Activated CD8-positive, alpha-beta memory T cell treated with anti-CD3 and anti-CD28 coated beads, Interleukin-2, amount 50 U/mL, for 24 hours (primary cell): ENCODE measurements around the gene TIPIN.
"Not testable (repeated sequence)": the region's sequence is repeated elsewhere in the genome, so short reads cannot be mapped to it uniquely, and the experiment has no call there.

Source experiments
- DNase-seq: peaks from one replicate; pipeline ENCODE4 v3.0.0-alpha.2; 2020; ENCODE audit errors: extremely low read depth

TIPIN gene, protein sequence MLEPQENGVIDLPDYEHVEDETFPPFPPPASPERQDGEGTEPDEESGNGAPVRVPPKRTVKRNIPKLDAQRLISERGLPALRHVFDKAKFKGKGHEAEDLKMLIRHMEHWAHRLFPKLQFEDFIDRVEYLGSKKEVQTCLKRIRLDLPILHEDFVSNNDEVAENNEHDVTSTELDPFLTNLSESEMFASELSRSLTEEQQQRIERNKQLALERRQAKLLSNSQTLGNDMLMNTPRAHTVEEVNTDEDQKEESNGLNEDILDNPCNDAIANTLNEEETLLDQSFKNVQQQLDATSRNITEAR

DNA sequence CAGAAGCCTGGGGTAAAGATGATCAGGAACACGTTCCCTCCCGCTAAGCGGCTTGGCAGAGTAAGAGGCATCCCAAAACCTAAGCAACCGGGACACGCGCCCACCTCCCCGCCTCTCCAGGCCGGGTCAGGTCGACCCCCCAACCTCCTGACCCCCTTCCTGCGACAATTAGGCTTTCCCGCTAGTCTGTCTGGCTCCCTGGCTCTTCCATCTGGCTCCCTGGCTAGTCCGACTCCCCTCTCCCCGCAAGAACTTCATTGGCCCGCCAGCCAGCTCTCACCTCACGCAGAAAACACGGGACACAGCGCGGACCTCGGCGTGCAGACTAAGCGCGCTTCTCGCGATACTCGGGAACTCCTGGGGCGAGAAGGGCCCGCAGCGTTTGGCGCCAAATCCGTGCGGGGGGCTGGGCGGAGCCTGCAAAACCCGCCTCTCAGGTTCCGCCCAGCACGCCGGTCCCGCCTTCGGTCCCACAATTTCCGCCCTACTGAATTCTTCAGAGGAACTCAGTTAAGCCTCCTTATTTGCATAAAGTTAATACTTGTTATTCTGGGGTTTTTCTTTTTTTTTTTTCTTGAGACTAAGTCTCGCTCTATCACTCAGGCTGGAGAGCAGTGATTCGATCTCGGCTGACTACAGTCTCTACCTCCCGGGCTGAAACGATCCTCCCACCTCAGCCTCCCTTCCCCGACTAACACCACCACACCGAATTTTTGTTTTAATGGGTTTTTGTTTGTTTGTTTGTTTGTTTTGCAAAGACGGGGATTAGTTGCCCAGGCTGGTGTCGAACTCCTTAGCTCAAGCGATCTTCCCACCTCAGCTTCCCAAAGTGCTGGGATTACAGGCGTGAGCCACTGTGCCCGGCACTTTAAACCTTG lies at the start of gene TIPIN:
Gene TIPIN, minus strand, starts transcription at position 327 of the 878 bp plus-strand sequence. CDS start 3,738 bp downstream, outside the sequence.
- peak; percentile 95 for DNase-seq

DNA sequence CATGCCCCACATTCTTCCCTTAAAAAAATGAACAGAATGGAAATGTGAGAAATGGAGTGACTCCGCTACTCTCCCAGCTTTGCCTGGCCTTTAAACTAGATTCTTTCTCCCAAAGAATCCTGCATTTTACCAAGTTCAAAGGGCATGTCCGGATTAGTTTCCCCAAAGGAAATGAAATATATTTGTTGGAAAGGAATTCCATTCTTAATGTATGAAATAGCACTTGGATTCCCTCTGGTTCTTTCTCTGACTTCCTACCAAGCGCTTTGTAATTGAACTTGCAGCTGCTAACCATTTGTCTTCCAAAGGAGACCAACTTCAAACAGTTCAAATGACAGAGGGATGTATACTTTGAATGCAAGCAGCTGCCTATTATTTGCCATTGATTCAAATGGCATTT lies 49.1 kb upstream of the TIPIN start:
- DNase-seq = no peak

DNA sequence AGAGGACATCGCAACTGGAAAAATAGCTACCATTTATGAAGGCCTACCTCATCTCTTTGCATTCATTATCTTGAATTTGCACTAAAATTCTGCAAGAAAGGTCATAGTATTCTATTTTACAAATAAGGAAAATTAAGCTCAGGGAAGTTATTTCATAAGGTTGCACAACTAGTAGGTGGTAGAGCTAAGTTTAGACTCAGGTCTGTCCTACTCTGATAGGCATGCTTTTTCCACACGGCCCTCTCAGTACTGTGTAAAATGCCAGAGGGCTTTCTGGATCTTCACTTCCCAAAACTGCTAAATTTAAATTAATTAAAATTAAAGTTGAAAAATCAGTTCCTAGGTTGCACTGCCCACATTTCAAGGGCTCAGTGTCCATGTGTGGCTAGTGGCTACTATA lies 48.5 kb upstream of the TIPIN start:
- no peak for DNase-seq

DNA sequence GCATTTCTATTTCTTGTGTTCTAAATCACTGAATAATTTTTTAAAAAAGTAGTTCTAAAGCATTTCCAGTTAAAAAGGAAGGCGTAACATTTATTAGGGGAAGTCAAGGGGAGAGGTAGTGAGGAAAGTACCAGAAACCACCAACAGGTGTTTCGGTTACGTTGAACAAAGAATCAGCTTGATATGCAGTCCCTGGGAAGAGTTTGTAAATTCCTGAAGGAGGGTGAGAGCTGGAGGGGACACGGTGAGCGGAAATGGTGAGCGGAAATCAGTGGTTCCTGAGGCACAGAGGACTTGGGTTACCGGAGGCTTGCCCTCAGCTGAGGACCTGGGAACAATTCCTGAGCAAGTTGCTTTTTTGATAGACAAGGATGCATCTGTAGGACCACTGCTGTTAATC lies 48.0 kb upstream of the TIPIN start:
- DNase-seq = no peak

DNA sequence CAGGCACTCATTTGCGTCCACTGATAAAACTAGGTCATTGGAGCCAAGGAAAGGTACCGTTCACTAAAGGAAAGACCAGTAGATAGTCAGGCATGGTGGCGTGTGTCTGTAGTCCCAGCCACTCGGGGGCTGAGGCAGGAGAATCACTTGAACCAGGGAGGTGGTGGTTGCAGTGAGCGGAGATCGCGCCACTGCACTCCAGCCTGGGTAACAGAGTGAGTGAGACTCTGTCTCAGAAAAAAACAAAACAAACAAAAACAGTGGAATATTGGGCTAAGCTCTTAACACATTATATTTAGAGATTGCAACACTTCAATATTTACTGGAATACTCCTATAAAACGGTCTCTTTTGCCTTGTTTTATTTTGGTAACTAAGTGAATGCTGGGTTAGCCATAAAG lies 47.6 kb upstream of the TIPIN start:
- no peak for DNase-seq

- no peak for DNase-seq
These were observed 46.8 kb upstream of the TIPIN start for GRCh38 chr15:66403323-66403722.

GRCh38 chr15:66402761-66403284 lies 46.3 kb upstream of the TIPIN start:
- no peak for DNase-seq

- no peak for DNase-seq
These were observed 44.9 kb upstream of the TIPIN start for GRCh38 chr15:66401130-66402021.

DNA sequence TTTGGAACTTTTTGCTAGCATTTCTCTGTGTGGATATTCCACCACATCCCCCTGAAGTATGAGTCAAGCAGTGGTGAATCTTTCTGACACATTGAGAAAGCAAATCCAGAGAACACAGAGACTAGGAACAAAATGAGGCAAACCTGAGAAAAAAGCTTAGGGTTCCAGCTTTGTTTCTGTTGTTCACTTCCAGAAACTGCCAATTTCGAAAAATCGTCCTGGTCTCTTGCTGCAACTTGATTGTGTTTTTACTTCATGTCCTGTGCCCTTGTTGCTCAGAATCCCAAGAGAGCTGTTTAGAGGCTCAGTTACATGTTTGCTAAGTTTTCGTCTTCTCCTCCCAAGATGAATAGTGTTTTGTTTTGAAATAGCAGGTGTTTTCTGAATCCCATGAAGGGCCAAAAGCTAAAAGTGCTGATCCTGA lies 43.9 kb upstream of the TIPIN start:
- DNase-seq = no peak

- no peak for DNase-seq
These were observed 42.8 kb upstream of the TIPIN start for GRCh38 chr15:66399276-66399675.

DNA sequence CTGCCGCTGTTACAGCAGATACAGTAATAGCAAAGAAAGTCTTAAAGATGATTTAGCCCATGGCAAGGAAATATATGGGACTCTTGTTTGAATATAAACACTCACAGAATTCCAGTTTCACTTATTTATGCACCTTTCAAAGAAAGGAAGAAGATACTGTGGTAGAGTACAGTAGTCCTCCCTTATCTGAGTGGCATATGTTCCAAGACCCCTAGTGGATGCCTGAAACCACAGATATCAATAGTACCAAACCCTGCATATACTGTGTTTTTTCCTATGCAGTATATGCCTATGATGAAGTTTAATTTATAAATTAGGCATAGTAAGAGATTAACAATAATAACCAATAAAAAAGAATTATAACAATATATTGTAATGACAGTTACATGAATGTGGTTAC lies 38.4 kb upstream of the TIPIN start:
- DNase-seq = no peak

- no peak for DNase-seq
These were observed 38.0 kb upstream of the TIPIN start for GRCh38 chr15:66394472-66394871.

GRCh38 chr15:66393037-66393436 lies 36.6 kb upstream of the TIPIN start:
- not testable (repeated sequence) for DNase-seq

- no peak for DNase-seq
These were observed 34.2 kb upstream of the TIPIN start for GRCh38 chr15:66390678-66391077.

DNA sequence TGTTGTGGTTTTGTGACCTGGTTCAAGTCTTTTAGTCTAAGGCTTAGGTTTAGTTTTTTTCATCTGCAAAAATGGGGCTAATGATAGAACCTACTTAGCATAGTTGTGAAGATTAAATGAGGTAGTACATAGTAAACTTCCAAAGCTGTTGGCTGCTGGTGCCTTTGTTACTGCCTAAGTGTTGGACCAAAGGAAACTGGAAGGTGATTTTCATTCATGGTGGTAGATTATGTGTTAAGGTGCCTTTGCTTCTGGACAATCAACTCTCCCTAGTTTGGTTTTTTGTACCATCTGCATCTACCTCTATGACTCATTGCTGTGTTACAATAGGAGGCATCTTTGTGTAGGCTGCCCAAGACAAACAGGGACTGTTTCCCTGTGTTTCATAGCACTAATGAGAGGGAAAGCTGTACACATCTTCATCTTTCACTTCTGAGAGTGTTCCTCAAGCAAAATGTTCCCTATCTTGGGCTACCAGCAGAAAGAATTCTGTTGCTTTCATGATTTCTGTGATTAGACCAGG lies 33.4 kb upstream of the TIPIN start:
- no peak for DNase-seq

DNA sequence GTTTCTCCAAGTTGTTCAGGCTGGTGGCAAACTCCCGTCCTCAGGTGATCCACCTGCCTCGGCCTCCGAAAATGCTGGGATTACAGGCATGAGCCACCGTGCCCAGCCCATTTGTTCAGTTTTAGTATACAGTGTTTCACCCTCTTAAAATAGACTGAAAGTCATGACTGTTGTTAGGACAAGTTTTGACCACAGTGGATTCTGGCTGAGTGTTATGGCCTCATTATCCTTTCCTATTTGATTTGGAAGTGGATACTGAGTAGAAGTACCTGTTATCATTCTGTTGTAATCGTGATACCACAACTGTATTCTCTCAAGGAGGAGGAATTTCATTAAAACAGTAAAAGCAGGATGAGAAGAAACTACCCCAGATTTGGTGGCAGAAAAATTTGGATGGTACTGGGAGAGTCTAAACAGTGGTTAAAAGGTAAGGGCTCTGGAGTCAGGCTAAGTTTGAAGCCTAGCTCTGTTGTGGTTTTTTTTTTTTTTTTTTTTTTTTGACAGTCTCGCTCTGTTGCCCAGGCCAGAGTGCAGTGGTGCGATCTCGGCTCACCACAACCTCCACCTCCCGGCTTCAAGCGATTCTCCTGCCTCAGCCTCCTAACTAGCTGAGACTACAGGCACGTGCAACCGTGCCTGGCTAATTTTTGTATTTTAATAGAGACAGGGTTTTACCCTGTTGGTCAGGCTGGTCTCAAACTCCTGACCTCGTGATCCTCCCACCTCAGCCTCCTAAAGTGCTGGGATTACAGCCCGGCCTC lies 32.8 kb upstream of the TIPIN start:
- no peak for DNase-seq

DNA sequence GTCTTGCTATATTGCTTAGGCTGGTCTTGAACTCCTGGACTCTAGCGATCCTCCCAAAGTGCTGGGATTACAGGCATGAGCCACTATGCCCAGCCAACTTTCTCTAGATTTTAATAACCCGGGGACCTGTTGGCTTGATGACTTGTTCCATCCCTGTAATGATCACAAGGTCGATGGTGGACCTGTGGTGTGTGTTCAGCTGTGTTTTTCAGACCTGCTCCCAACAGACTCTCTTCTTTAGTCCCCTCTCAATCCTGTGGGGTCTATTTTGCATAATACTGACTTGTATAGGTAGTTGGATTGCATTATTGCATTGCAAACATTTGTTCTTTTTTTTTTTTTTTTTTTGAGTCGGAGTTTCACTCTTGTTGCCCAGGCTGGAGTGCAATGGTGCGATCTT lies 32.1 kb upstream of the TIPIN start:
- DNase-seq = no peak

- DNase-seq = no peak
These were observed 31.5 kb upstream of the TIPIN start for GRCh38 chr15:66388043-66388363.

GRCh38 chr15:66387163-66388042 lies 30.9 kb upstream of the TIPIN start:
- peak; percentile 57 for DNase-seq
